Mesendoderm (in vitro differentiated cells): Measurements from ENCODE around the gene CBFA2T3.

Source experiments
- DNase-seq: peaks from one replicate; pipeline ENCODE4 v3.0.0; 2013
- H2AK5ac ChIP-seq: 2 replicates; pipeline ENCODE4 v1.6.1; 2013; ENCODE audit warnings: low read length, inconsistent platforms
- H2BK120ac ChIP-seq: 2 replicates; pipeline ENCODE4 v1.6.1; 2013; ENCODE audit warnings: low read depth, mild to moderate bottlenecking, low read length, moderate library complexity, mixed read lengths
- H2BK15ac ChIP-seq: replicated peaks from 2 replicates; pipeline ENCODE4 v1.6.1; 2013; ENCODE audit warnings: low read depth, mild to moderate bottlenecking, moderate library complexity
- H2BK5ac ChIP-seq: 2 replicates; pipeline ENCODE4 v1.6.1; 2013; ENCODE audit warnings: low read length, inconsistent platforms
- H3K18ac ChIP-seq: 2 replicates; pipeline ENCODE4 v1.6.1; 2013; ENCODE audit warnings: mild to moderate bottlenecking, low read length, mixed read lengths
- H3K23ac ChIP-seq: one replicate; pipeline ENCODE4 v1.6.1; 2013; ENCODE audit warnings: low read length
- H3K27ac ChIP-seq: 2 replicates; pipeline ENCODE4 v1.5.1; 2013; ENCODE audit warnings: low read depth, mild to moderate bottlenecking, inconsistent platforms, low read length, moderate library complexity
- H3K27me3 ChIP-seq: 2 replicates; pipeline ENCODE4 v1.6.1; 2013; ENCODE audit warnings: low read length, control low read depth, mild to moderate bottlenecking, inconsistent platforms; ENCODE audit not compliant: insufficient read depth, poor library complexity
- H3K36me3 ChIP-seq: 2 replicates; pipeline ENCODE4 v1.6.1; 2013; ENCODE audit warnings: low read length, inconsistent platforms; ENCODE audit not compliant: control insufficient read depth, insufficient read depth
- H3K4ac ChIP-seq: one replicate; pipeline ENCODE4 v1.6.1; 2013; ENCODE audit warnings: low read depth, mild to moderate bottlenecking, low read length, moderate library complexity
- H3K4me1 ChIP-seq: 2 replicates; pipeline ENCODE4 v1.6.1; 2013; ENCODE audit warnings: low read depth, low read length, inconsistent platforms; ENCODE audit not compliant: control insufficient read depth
- H3K4me2 ChIP-seq: 2 replicates; pipeline ENCODE4 v1.6.1; 2013; ENCODE audit warnings: low read length
- H3K4me3 ChIP-seq: 2 replicates; pipeline ENCODE4 v1.5.1; 2013; ENCODE audit warnings: mild to moderate bottlenecking, low read length
- H3K56ac ChIP-seq: one replicate; pipeline ENCODE4 v1.6.1; 2013; ENCODE audit warnings: low read length
- H3K79me1 ChIP-seq: 2 replicates; pipeline ENCODE4 v1.6.1; 2013; ENCODE audit warnings: low read length, inconsistent platforms
- H3K79me2 ChIP-seq: 2 replicates; pipeline ENCODE4 v1.6.1; 2013; ENCODE audit warnings: mild to moderate bottlenecking, low read length; ENCODE audit not compliant: control insufficient read depth, insufficient read depth
- H3K9ac ChIP-seq: 2 replicates; pipeline ENCODE4 v1.6.1; 2013; ENCODE audit warnings: low read length, inconsistent platforms
- H4K5ac ChIP-seq: one replicate; pipeline ENCODE4 v1.6.1; 2013; ENCODE audit warnings: low read length
- H4K8ac ChIP-seq: one replicate; pipeline ENCODE4 v1.6.1; 2013; ENCODE audit warnings: low read depth, mild to moderate bottlenecking, control low read depth, low read length, moderate library complexity
- WGBS: extraction: QIAGEN DNeasy Blood & Tissue Kit; methylation state at CpG from one replicate; pipeline ENCODE4 v1.1.7; 2013; ENCODE audit warnings: low lambda C conversion rate, missing lambda C conversion rate; ENCODE audit not compliant: insufficient coverage; ENCODE audit errors: extremely low coverage; 5-methylcytosine and 5-hydroxymethylcytosine counted together

The CBFA2T3 gene

GRCh38 chr16:89000207-89000959, 23.4 kb upstream of the CBFA2T3 start:
- whole genome bisulfite sequencing, result no CpG with 5 or more reads among the region's 36 CpGs
- H4K5ac ChIP-seq, result no peak overlapping the region
- H3K56ac ChIP-seq, result no peak overlapping the region
- H3K79me1 ChIP-seq, result no peaks in the 10 kb centered on the region
- no peaks in the 10 kb centered on the region for H3K27me3 ChIP-seq
- no peak overlapping the region for H2BK15ac ChIP-seq
- H3K4me2 ChIP-seq, result no peak overlapping the region
- no peak overlapping the region for H3K23ac ChIP-seq
- no peak overlapping the region for H3K4ac ChIP-seq
- H3K27ac ChIP-seq, result no peak overlapping the region
- H2BK5ac ChIP-seq, result no peak overlapping the region
- H3K4me1 ChIP-seq, result no peaks in the 10 kb centered on the region
- H2BK120ac ChIP-seq, result no peak overlapping the region
- H3K36me3 ChIP-seq, result no peaks in the 10 kb centered on the region
- H2AK5ac ChIP-seq, result no peak overlapping the region
- no peaks in the 10 kb centered on the region for H3K79me2 ChIP-seq
- no peak overlapping the region for H4K8ac ChIP-seq
- H3K4me3 ChIP-seq, result no peak overlapping the region
- H3K18ac ChIP-seq, result no peak overlapping the region
- H3K9ac ChIP-seq, result no peak overlapping the region
- DNase-seq, result no peak

- H3K36me3 ChIP-seq, result no peaks in the 10 kb centered on the region
Observed at GRCh38 chr16:88999457-89000206, 22.6 kb upstream of the CBFA2T3 start.

DNA sequence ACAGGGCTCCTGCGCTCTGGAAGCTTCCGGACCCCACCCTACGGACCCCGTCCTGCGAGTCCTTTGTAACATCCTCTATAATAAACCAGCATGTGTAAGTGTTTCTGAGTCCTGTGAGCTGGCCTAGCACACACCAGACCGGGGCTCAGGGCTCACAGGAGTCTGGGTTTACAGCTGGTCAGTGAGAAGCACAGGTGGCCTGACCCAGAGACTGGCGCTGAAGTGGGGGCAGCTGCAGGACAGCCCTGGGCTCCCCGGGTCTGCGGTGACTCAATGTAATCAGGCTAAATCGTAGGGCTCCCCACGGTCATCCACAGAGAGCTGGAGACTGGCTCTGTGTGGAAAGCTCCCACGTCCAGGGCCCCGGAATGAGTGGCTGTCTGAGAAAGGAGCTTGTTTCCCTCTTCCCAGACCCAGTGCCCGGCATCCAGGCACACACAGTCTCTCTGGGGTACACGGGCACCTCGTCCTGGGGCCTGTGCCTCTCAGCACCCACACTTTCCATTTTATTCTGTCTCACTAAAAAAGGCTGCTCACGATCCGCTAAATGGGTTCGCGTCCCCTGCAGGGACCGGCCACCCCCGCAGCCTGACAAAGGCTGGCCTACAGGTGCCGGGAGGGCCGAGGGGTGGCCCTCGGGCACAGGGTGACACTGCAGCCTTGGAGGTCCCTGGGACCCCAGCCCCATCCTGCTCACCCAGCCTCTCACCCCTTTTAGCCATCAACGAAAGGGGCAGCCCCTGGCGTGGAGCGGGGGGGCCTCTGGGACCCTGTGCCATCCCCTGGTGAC, 18.9 kb upstream of the CBFA2T3 start:
- no peak overlapping the region for H3K4me2 ChIP-seq
- H3K18ac ChIP-seq, result no peak overlapping the region
- no peak overlapping the region for H3K9ac ChIP-seq
- no peak overlapping the region for H2BK15ac ChIP-seq
- H3K4ac ChIP-seq, result no peak overlapping the region
- no peak overlapping the region for H2AK5ac ChIP-seq
- no peaks in the 10 kb centered on the region for H3K27me3 ChIP-seq
- DNase-seq, result no peak
- no peaks in the 10 kb centered on the region for H3K36me3 ChIP-seq
- H3K23ac ChIP-seq, result no peak overlapping the region
- no peak overlapping the region for H3K4me3 ChIP-seq
- no peaks in the 10 kb centered on the region for H3K79me2 ChIP-seq
- H2BK120ac ChIP-seq, result no peak overlapping the region
- no peaks in the 10 kb centered on the region for H3K79me1 ChIP-seq
- H3K27ac ChIP-seq, result no peak overlapping the region
- no peak overlapping the region for H4K5ac ChIP-seq
- no peaks in the 10 kb centered on the region for H3K4me1 ChIP-seq
- no peak overlapping the region for H4K8ac ChIP-seq
- no CpG with 5 or more reads among the region's 28 CpGs for WGBS
- no peak overlapping the region for H3K56ac ChIP-seq
- no peak overlapping the region for H2BK5ac ChIP-seq

More at GRCh38 chr16:88999457-89000206, 22.6 kb upstream of the CBFA2T3 start:
- no peak overlapping the region for H4K8ac ChIP-seq
- no peak overlapping the region for H3K23ac ChIP-seq
- no peaks in the 10 kb centered on the region for H3K27me3 ChIP-seq
- H3K9ac ChIP-seq, result no peak overlapping the region
- DNase-seq, result peak; percentile 64
- no CpG with 5 or more reads among the region's 39 CpGs for WGBS
- H3K4me2 ChIP-seq, result no peak overlapping the region
- H2BK15ac ChIP-seq, result no peak overlapping the region
- H3K79me1 ChIP-seq, result no peaks in the 10 kb centered on the region
- H2AK5ac ChIP-seq, result no peak overlapping the region
- no peak overlapping the region for H2BK120ac ChIP-seq
- no peak overlapping the region for H2BK5ac ChIP-seq
- no peaks in the 10 kb centered on the region for H3K79me2 ChIP-seq
- no peaks in the 10 kb centered on the region for H3K4me1 ChIP-seq
- H4K5ac ChIP-seq, result no peak overlapping the region
- H3K4me3 ChIP-seq, result no peak overlapping the region
- H3K18ac ChIP-seq, result no peak overlapping the region
- no peak overlapping the region for H3K4ac ChIP-seq
- no peak overlapping the region for H3K27ac ChIP-seq
- no peak overlapping the region for H3K56ac ChIP-seq

GRCh38 chr16:88995194-88995593, 18.2 kb upstream of the CBFA2T3 start:
- Histone ChIP-seq H4K8ac (no peak overlapping the region), H3K9ac (no peak overlapping the region), H3K79me1 (no peaks in the 10 kb centered on the region)

DNA sequence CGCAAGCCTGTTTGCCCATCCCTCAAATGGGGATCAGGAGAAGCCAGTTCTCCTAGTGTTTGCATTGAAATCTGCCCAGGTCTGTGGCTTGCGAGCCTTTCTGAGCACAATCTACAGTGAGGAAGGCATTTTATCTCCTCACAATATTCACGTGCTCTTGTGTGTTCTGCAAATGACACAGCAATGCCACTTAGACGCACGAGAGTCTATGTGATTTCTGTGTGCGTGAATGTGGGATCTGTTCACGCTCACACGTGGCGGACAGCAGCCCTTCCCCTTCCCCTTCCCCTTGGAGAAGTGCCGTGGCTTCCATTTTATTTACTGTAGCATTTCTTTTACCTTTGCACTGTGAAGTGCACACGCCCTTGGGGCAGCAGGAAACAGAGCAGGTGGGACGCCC, 17.7 kb upstream of the CBFA2T3 start:
- no CpG with 5 or more reads among the region's 12 CpGs for WGBS
- Histone ChIP-seq H2BK120ac (no peak overlapping the region), H3K79me2 (no peaks in the 10 kb centered on the region), H2AK5ac (no peak overlapping the region), H3K18ac (no peak overlapping the region), H3K56ac (no peak overlapping the region), H3K79me1 (no peaks in the 10 kb centered on the region), H3K27ac (no peak overlapping the region), H4K5ac (no peak overlapping the region), H3K27me3 (no peaks in the 10 kb centered on the region), H3K36me3 (no peaks in the 10 kb centered on the region), H2BK5ac (no peak overlapping the region), H3K4me2 (no peak overlapping the region), H4K8ac (no peak overlapping the region), H3K9ac (no peak overlapping the region), H3K4ac (no peak overlapping the region), H3K4me3 (no peak overlapping the region), H3K4me1 (no peaks in the 10 kb centered on the region), H3K23ac (no peak overlapping the region), H2BK15ac (no peak overlapping the region)
- no peak for DNase-seq

More at GRCh38 chr16:88995194-88995593, 18.2 kb upstream of the CBFA2T3 start:
- no peak overlapping the region for H3K4ac ChIP-seq
- H2AK5ac ChIP-seq, result no peak overlapping the region
- H3K18ac ChIP-seq, result no peak overlapping the region
- H3K4me1 ChIP-seq, result no peaks in the 10 kb centered on the region
- no peaks in the 10 kb centered on the region for H3K36me3 ChIP-seq
- WGBS, result no CpG with 5 or more reads among the region's 16 CpGs
- no peaks in the 10 kb centered on the region for H3K79me2 ChIP-seq
- no peaks in the 10 kb centered on the region for H3K27me3 ChIP-seq
- no peak overlapping the region for H2BK15ac ChIP-seq
- H3K27ac ChIP-seq, result no peak overlapping the region
- H3K4me2 ChIP-seq, result no peak overlapping the region
- no peak overlapping the region for H4K5ac ChIP-seq
- no peak overlapping the region for H3K56ac ChIP-seq
- H2BK5ac ChIP-seq, result no peak overlapping the region
- no peak overlapping the region for H3K23ac ChIP-seq
- DNase-seq, result no peak
- H2BK120ac ChIP-seq, result no peak overlapping the region
- H3K4me3 ChIP-seq, result no peak overlapping the region
